Left ventricle myocardium inferior (tissue), 1 donor: ENCODE results near the gene SIX2. TPM values are rescaled to one million over a fixed set of nuclear protein-coding genes. Genes with fewer than 3 reads are reported as not detected.

Source experiments
- DNase-seq: peaks from one replicate; pipeline ENCODE4 v3.0.0-alpha.2; 2020
- H3K27ac ChIP-seq: fragments of 200-600 bp; replicated peaks from 2 replicates; pipeline ENCODE4 v1.8.0; 2021
- H3K27me3 ChIP-seq: fragments of 200-600 bp; 2 replicates; pipeline ENCODE4 v1.8.0; 2021; ENCODE audit warnings: low read depth
- H3K36me3 ChIP-seq: fragments of 200-600 bp; 2 replicates; pipeline ENCODE4 v1.8.0; 2021
- H3K4me1 ChIP-seq: fragments of 200-600 bp; 2 replicates; pipeline ENCODE4 v1.8.0; 2021
- H3K4me3 ChIP-seq: fragments of 200-600 bp; 2 replicates; pipeline ENCODE4 v1.8.0; 2021; ENCODE audit warnings: mild to moderate bottlenecking, moderate library complexity
- H3K9me3 ChIP-seq: fragments of 200-600 bp; replicated peaks from 2 replicates; pipeline ENCODE4 v1.8.0; 2021
- CTCF ChIP-seq: fragments of 200-600 bp; IDR thresholded peaks from 2 replicates; pipeline ENCODE4 v1.8.0; 2021; ENCODE audit warnings: antibody characterized with exemption, mild to moderate bottlenecking, borderline replicate concordance
- intact Hi-C: fragments of 100-400 bp; cut with micrococcal nuclease; formaldehyde crosslinking; loops from one replicate; pipeline ENCODE4 v1.11.0; 2022
- total RNA-seq: library from RNA; stranded (reverse); fragmentation: NEBNext Ultra II Directional; extraction: Animal tissue kit (Norgen Biotek cat#: 25700); gene quantifications from one replicate; pipeline ENCODE4 v1.2.1, GENCODE V29; 2021
- donor health status: DM: no; HTN: yes; CAD: no; lungs with severe emphysema.

SIX2 gene
- total RNA-seq, 1 donor from 2014 or later = 0.91 TPM

GRCh38 chr2:44957656-44958327 lies 51.5 kb downstream of the SIX2 start:
- Histone ChIP-seq H3K4me1 (peaks cover 25% of the 10 kb centered on the region), H3K27ac (no peak overlapping the region), H3K27me3 (peaks cover 100% of the 10 kb centered on the region), H3K36me3 (no peaks in the 10 kb centered on the region), H3K9me3 (no peaks in the 10 kb centered on the region), H3K4me3 (no peak overlapping the region)
- intact Hi-C loops = loop anchor here (10.0 kb wide), 2 partner anchors 483 to 563 kb away; no protein-coding TSS in a partner anchor
- no peak for DNase-seq
- no peak for TF ChIP-seq CTCF

GRCh38 chr2:44956843-44957242 lies 52.4 kb downstream of the SIX2 start:
- peaks cover 34% of the 10 kb centered on the region for H3K4me1 ChIP-seq
- H3K27ac ChIP-seq = no peak overlapping the region
- peaks cover 100% of the 10 kb centered on the region for H3K27me3 ChIP-seq
- no peak overlapping the region for H3K4me3 ChIP-seq
- H3K36me3 ChIP-seq = no peaks in the 10 kb centered on the region
- no peaks in the 10 kb centered on the region for H3K9me3 ChIP-seq
- no peak for DNase-seq
- TF ChIP-seq CTCF = no peak
- intact Hi-C loops = loop anchor here (10.0 kb wide), 2 partner anchors 482 to 562 kb away; no protein-coding TSS in a partner anchor

- Histone ChIP-seq H3K36me3 (no peaks in the 10 kb centered on the region), H3K4me1 (peaks cover 37% of the 10 kb centered on the region), H3K9me3 (no peaks in the 10 kb centered on the region), H3K27ac (no peak overlapping the region), H3K27me3 (peaks cover 100% of the 10 kb centered on the region), H3K4me3 (peak overlapping the region; percentile 58)
- intact Hi-C loops = loop anchor here (10.0 kb wide), 2 partner anchors 481 to 561 kb away; no protein-coding TSS in a partner anchor
- DNase-seq = peak; percentile 67
- TF ChIP-seq CTCF = peak; percentile 91
These were observed 53.5 kb downstream of the SIX2 start for GRCh38 chr2:44955593-44956392.

Other genes starting within 250 kb of the SIX2 start
- not detected for gene SIX3, start 67.8 kb downstream of the SIX2 start, total RNA-seq